Peyer's patch (tissue), 4 donors: ENCODE data around the gene SCAI.
"Not testable (repeated sequence)": the region's sequence is repeated elsewhere in the genome, so short reads cannot be mapped to it uniquely, and the experiment has no call there.

ENCODE experiments used
- POLR2A ChIP-seq, 2 donors: fragments of 450-650 bp; IDR thresholded peaks; one replicate each; pipeline ENCODE4 v1.5.1; 2017; ENCODE audit warnings: antibody characterized with exemption in 2 of 2, mild to moderate bottlenecking in 2 of 2, moderate library complexity in 2 of 2
- TF ChIP-seq, protein P1 (sequence below), 6 experiments: fragments of 450-650 bp in 4 of 6; fragments of 200-600 bp in 2 of 6; sonication (generic) in 1 of 6; IDR thresholded peaks; one replicate each; pipeline ENCODE4 v1.5.1; 2017 to 2019; ENCODE audit warnings: antibody characterized with exemption in 6 of 6, mild to moderate bottlenecking in 3 of 6, moderate library complexity in 1 of 6

DNA sequence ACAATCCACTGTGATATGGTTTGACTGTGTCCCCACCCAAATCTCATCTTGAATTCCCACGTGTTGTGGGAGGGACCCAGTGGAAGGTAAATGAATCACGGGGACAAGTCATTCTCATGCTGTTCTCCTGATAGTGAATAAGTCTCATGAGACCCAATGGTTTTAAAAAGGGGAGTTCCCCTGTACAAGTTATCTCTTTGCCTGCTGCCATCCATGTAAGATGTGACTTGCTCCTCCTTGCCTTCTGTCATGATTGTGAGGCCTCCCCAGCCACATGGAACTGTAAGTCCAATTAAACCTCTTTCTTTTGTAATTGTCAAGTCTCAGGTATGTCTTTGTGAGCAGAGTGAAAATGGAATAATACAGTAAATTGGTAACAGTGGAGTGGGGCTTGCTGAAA is 62.5 kb downstream of the SCAI start:
- TF ChIP-seq POLR2A (IDR thresholded peaks at IDR 0.05), result not testable (repeated sequence)
- TF ChIP-seq, protein P1, sequence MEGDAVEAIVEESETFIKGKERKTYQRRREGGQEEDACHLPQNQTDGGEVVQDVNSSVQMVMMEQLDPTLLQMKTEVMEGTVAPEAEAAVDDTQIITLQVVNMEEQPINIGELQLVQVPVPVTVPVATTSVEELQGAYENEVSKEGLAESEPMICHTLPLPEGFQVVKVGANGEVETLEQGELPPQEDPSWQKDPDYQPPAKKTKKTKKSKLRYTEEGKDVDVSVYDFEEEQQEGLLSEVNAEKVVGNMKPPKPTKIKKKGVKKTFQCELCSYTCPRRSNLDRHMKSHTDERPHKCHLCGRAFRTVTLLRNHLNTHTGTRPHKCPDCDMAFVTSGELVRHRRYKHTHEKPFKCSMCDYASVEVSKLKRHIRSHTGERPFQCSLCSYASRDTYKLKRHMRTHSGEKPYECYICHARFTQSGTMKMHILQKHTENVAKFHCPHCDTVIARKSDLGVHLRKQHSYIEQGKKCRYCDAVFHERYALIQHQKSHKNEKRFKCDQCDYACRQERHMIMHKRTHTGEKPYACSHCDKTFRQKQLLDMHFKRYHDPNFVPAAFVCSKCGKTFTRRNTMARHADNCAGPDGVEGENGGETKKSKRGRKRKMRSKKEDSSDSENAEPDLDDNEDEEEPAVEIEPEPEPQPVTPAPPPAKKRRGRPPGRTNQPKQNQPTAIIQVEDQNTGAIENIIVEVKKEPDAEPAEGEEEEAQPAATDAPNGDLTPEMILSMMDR (IDR thresholded peaks at IDR 0.05), result not testable (repeated sequence)
